CD4-positive, alpha-beta T cell (primary cell): ENCODE data around the gene MTHFD2. TPM values are rescaled to one million over a fixed set of nuclear protein-coding genes. Genes with fewer than 3 reads are reported as not detected.
"Not testable (repeated sequence)": the region's sequence is repeated elsewhere in the genome, so short reads cannot be mapped to it uniquely, and the experiment has no call there.

Source experiments
- ATAC-seq: fragments of 200-7000 bp; cut with Tn5 transposase; one replicate; pipeline ENCODE4 v1.10.0; 2022; ENCODE audit warnings: mild to moderate bottlenecking; ENCODE audit not compliant: poor library complexity
- CTCF ChIA-PET: fragments of 350-600 bp; sonication (Branson Sonifier 250); formaldehyde crosslinking; loops from one replicate; lab custom pipeline; 2021; ENCODE audit warnings: antibody characterized with exemption, inconsistent platforms; lab: Charles Lee
- POLR2A ChIA-PET: fragments of 350-600 bp; sonication (Branson Sonifier 250); formaldehyde crosslinking; loops from one replicate; lab custom pipeline; 2021; ENCODE audit warnings: antibody characterized with exemption, inconsistent platforms; lab: Charles Lee
- DNase-seq, 14 experiments: peaks; one replicate each; pipeline ENCODE4 v3.0.0-alpha.2; 2013 to 2020; ENCODE audit warnings: mixed read lengths in 2 of 14
- H3K27ac ChIP-seq, 2 donors: one replicate each; pipeline versions ENCODE4 v1.5.1 to v1.7.0; 2013; ENCODE audit warnings: low read length in 2 of 2, low read depth in 1 of 2, mild to moderate bottlenecking in 1 of 2
- H3K27me3 ChIP-seq, 2 experiments: 1 replicate in 1 of 2; 2 replicates in 1 of 2; pipeline versions ENCODE4 v1.6.1 to v1.7.0; 2013; ENCODE audit warnings: low read length in 2 of 2, control low read depth in 1 of 2, mild to moderate bottlenecking in 1 of 2, moderate library complexity in 1 of 2; ENCODE audit not compliant: insufficient read depth in 2 of 2, control insufficient read depth in 1 of 2
- H3K36me3 ChIP-seq: one replicate; pipeline ENCODE4 v1.6.1; 2013; ENCODE audit warnings: low read length, control low read depth; ENCODE audit not compliant: insufficient read depth
- H3K4me1 ChIP-seq: one replicate; pipeline ENCODE4 v1.6.1; 2013; ENCODE audit warnings: low read length, control low read depth; ENCODE audit not compliant: insufficient read depth
- H3K4me3 ChIP-seq: one replicate; pipeline ENCODE4 v1.5.1; 2013; ENCODE audit warnings: mild to moderate bottlenecking, low read length, moderate library complexity
- H3K9me3 ChIP-seq, 2 experiments: 1 replicate in 1 of 2; 2 replicates in 1 of 2; pipeline versions ENCODE4 v1.6.1 to v1.7.0; 2013; ENCODE audit warnings: low read length in 2 of 2, mild to moderate bottlenecking in 2 of 2, control low read depth in 1 of 2, moderate library complexity in 1 of 2; ENCODE audit not compliant: control insufficient read depth in 1 of 2, insufficient read depth in 1 of 2
- H3K27ac Mint-ChIP-seq: one replicate; pipeline ENCODE4 v1.8.0; 2020; ENCODE audit warnings: mixed read lengths
- H3K27me3 Mint-ChIP-seq: one replicate; pipeline ENCODE4 v1.8.0; 2021; ENCODE audit warnings: mixed read lengths
- H3K36me3 Mint-ChIP-seq: one replicate; pipeline ENCODE4 v1.8.0; 2021; ENCODE audit warnings: low read depth, mixed read lengths
- H3K4me1 Mint-ChIP-seq: one replicate; pipeline ENCODE4 v1.8.0; 2021; ENCODE audit warnings: low read depth, mixed read lengths
- H3K4me3 Mint-ChIP-seq: one replicate; pipeline ENCODE4 v1.8.0; 2020; ENCODE audit warnings: mild to moderate bottlenecking, mixed read lengths
- H3K9me3 Mint-ChIP-seq: one replicate; pipeline ENCODE4 v1.8.0; 2020; ENCODE audit warnings: mixed read lengths
- intact Hi-C, 2 experiments: fragments of 100-400 bp; cut with DNase I in 1 of 2; cut with micrococcal nuclease in 1 of 2; formaldehyde crosslinking; loops; one replicate each; pipeline versions ENCODE4 v1.15.1 to v1.9.0; 2023 to 2025; cut with DNase I, micrococcal nuclease
- total RNA-seq, 174 experiments: library from RNA in 2 of 174; stranded (reverse) in 2 of 174; gene quantifications; one replicate each; pipeline ENCODE4 v1.2.3 and lab custom pipeline; 2021 to 2026
- TF ChIP-seq, protein P1 (sequence below): fragments of 200-600 bp; IDR thresholded peaks from one replicate; pipeline ENCODE4 v1.8.0; 2022; ENCODE audit warnings: antibody characterized with exemption, mild to moderate bottlenecking

Gene MTHFD2
- total RNA-seq, 2 experiments from 2014 or later: 18.6 to 21.6 TPM

DNA sequence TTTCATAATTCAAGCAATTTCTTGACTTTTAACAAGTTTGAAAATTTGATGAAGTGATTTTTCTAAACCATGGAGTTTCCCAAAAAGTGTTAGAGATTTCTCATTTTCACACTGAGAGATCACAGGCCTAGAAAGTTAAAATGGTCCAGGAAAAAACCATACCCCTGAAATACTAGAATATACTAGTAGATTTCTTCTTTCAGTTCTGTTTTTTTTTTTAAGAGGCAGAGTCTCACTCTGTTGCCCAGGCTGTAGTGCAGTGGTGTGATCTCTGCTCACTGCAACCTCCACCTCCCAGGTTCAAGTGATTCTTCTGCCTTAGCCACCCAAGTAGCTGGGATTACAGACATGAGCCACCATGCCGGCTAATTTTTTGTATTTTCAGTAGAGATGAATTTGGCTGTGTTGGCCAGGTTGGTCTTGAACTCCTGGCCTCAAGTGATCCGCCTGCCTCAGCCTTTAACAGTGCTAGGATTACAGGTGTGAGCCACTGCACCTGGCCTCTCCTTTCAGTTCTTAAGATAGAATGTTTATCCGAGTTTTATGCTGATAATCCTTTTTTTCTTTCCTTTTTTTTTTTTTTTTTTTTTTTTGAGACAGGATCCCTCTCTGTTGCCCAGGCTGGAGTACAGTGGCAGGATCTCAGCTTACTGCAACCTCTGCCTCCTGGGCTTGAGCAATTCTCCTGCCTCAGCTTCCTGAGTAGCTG lies 14.4 kb downstream of the MTHFD2 start:
- Mint-ChIP-seq H3K4me3 (no peak overlapping the region), H3K27me3 (no peaks in the 10 kb centered on the region), H3K27ac (no peak overlapping the region), H3K4me1 (peaks cover 6% of the 10 kb centered on the region), H3K9me3 (no peaks in the 10 kb centered on the region), H3K36me3 (peaks cover 90% of the 10 kb centered on the region)
- H3K4me3 ChIP-seq: no peak overlapping the region
- peaks cover 58% of the 10 kb centered on the region for H3K36me3 ChIP-seq
- ATAC-seq (no peak), DNase-seq (no peak)
- no peaks in the 10 kb centered on the region for H3K4me1 ChIP-seq
- H3K9me3 ChIP-seq: no peaks in the 10 kb centered on the region
- TF ChIP-seq, protein P1, sequence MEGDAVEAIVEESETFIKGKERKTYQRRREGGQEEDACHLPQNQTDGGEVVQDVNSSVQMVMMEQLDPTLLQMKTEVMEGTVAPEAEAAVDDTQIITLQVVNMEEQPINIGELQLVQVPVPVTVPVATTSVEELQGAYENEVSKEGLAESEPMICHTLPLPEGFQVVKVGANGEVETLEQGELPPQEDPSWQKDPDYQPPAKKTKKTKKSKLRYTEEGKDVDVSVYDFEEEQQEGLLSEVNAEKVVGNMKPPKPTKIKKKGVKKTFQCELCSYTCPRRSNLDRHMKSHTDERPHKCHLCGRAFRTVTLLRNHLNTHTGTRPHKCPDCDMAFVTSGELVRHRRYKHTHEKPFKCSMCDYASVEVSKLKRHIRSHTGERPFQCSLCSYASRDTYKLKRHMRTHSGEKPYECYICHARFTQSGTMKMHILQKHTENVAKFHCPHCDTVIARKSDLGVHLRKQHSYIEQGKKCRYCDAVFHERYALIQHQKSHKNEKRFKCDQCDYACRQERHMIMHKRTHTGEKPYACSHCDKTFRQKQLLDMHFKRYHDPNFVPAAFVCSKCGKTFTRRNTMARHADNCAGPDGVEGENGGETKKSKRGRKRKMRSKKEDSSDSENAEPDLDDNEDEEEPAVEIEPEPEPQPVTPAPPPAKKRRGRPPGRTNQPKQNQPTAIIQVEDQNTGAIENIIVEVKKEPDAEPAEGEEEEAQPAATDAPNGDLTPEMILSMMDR: no peak
- no peaks in the 10 kb centered on the region for H3K27me3 ChIP-seq
- intact Hi-C loops: no loop called here
- H3K27ac ChIP-seq: no peak overlapping the region
- POLR2A ChIA-PET: no interaction called here
- CTCF ChIA-PET: interaction anchor here (0.7 kb wide), 1 partner anchor 1319 kb away, joined by 3 read pairs; no protein-coding TSS in a partner anchor

DNA sequence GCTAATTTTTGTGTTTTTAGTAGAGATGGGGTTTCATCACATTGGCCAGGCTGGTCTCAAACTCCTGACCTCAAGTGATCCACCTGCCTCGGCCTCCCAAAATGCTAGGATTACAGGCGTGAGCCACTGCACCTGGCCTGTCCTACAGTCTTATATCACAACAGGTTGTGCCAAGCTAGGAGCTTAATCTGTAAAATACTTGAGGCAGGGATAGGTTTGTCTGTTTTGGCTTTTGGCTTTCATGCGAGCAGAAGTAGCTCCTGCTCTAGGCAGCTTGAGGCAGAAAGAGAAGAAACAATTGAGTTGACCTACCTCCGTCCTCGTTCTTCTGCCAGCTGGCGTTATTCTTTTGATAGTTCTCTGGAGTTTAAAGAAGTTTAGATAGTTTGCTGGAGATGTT lies 17.4 kb downstream of the MTHFD2 start:
- intact Hi-C loops, ATAC-seq: not testable (repeated sequence)
- POLR2A ChIA-PET: interaction anchor here (0.6 to 1.2 kb wide), 2 partner anchors 16 to 37 kb away, joined by 3 to 6 read pairs; partner anchors contain the start of gene MOB1A

DNA sequence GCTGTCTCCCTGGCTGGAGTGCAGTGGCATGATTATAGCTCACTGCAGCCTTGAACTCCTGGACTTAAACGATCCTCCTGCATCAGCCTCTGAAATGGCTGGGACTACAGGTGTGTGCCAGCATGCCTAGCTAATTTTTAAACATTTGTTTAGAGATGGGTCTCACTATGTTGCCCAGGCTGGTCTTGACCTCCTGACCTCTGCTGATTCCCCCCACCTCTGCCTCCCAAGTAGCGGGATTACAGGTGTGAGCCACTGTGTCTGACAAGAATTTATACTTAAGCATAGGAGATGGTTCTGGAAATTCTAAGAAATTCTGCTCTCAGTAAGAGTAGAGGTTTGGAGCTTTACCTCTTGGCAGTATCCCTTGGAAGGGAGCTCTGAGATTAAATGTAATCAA lies 18.2 kb downstream of the MTHFD2 start:
- ChIA-PET POLR2A (interaction anchor here (1.2 kb wide), 1 partner anchor 38 kb away, joined by 6 read pairs; the partner anchor contains the start of gene MOB1A), CTCF (interaction anchor here (0.9 to 1.0 kb wide), 2 partner anchors 10 to 147 kb away, joined by 3 read pairs; no protein-coding TSS in a partner anchor)
- H3K27me3 ChIP-seq: no peaks in the 10 kb centered on the region
- no peaks in the 10 kb centered on the region for H3K9me3 ChIP-seq
- no peaks in the 10 kb centered on the region for H3K9me3 Mint-ChIP-seq
- no peak overlapping the region for H3K27ac ChIP-seq
- H3K4me3 Mint-ChIP-seq: no peak overlapping the region
- TF ChIP-seq, protein P1: no peak
- peaks cover 59% of the 10 kb centered on the region for H3K36me3 Mint-ChIP-seq
- no peaks in the 10 kb centered on the region for H3K4me1 Mint-ChIP-seq
- H3K4me3 ChIP-seq: no peak overlapping the region
- no peak overlapping the region for H3K27ac Mint-ChIP-seq
- DNase-seq: no peak
- intact Hi-C loops: no loop called here
- no peak for ATAC-seq
- H3K36me3 ChIP-seq: peaks cover 35% of the 10 kb centered on the region
- no peaks in the 10 kb centered on the region for H3K4me1 ChIP-seq
- no peaks in the 10 kb centered on the region for H3K27me3 Mint-ChIP-seq

More for the DNA sequence above, 17.4 kb downstream of the MTHFD2 start:
- DNase-seq, H3K9me3 Mint-ChIP-seq, H3K27ac Mint-ChIP-seq, H3K4me3 Mint-ChIP-seq, H3K27me3 Mint-ChIP-seq, H3K4me1 Mint-ChIP-seq, H3K4me3 ChIP-seq, H3K27ac ChIP-seq, H3K4me1 ChIP-seq, H3K27me3 ChIP-seq, H3K9me3 ChIP-seq: not testable (repeated sequence)
- H3K36me3 Mint-ChIP-seq: peaks cover 68% of the 10 kb centered on the region
- peaks cover 43% of the 10 kb centered on the region for H3K36me3 ChIP-seq
- CTCF ChIA-PET: interaction anchor here (1.0 kb wide), 1 partner anchor 9 kb away, joined by 3 read pairs; no protein-coding TSS in a partner anchor
